Mesodermal cell (in vitro differentiated cells): ENCODE data around the gene SCN1A.

Source experiments
- H3K27ac ChIP-seq: 2 replicates; pipeline ENCODE4 v1.7.0; 2013; ENCODE audit warnings: mild to moderate bottlenecking, low read depth, low read length, moderate library complexity; ENCODE audit not compliant: severe bottlenecking
- H3K36me3 ChIP-seq: 2 replicates; pipeline ENCODE4 v1.7.1; 2013; ENCODE audit warnings: mild to moderate bottlenecking, low read length, moderate library complexity; ENCODE audit not compliant: control insufficient read depth, insufficient read depth
- H3K4me1 ChIP-seq: one replicate; pipeline ENCODE4 v1.7.1; 2013; ENCODE audit warnings: mild to moderate bottlenecking, low read length; ENCODE audit not compliant: insufficient read depth, control insufficient read depth, poor library complexity, severe bottlenecking
- H3K4me3 ChIP-seq: 2 replicates; pipeline ENCODE4 v1.7.0; 2013; ENCODE audit warnings: low read length, control low read depth, mild to moderate bottlenecking; ENCODE audit not compliant: insufficient read depth, poor library complexity, severe bottlenecking; ENCODE audit errors: extremely low read depth
- H3K9me3 ChIP-seq: 2 replicates; pipeline ENCODE4 v1.7.1; 2013; ENCODE audit warnings: mild to moderate bottlenecking, low read length, moderate library complexity; ENCODE audit not compliant: control insufficient read depth
- WGBS, 2 experiments: methylation state at CpG; one replicate each; pipeline ENCODE4 v1.1.5; 2013; ENCODE audit warnings: missing lambda C conversion rate in 2 of 2; ENCODE audit not compliant: insufficient coverage in 2 of 2; 5-methylcytosine and 5-hydroxymethylcytosine counted together

SCN1A gene

GRCh38 chr2:165953655-165954606 lies 173.9 kb downstream of the SCN1A start, which contains the start of gene TTC21B:
TTC21B (minus strand) TSS chr2:165953776; CDS start chr2:165953705, 71 bp downstream.
- Histone ChIP-seq H3K4me1 (no peaks in the 10 kb centered on the region), H3K9me3 (no peaks in the 10 kb centered on the region), H3K36me3 (peaks cover under 1% of the 10 kb centered on the region), H3K4me3 (peak within 1 kb of the TSS; percentile 67), H3K27ac (peak within 1 kb of the TSS; percentile 91)
- WGBS, 2 experiments, result 0 to 1% methylated on average over 27 to 34 of the region's 55 CpGs

- Histone ChIP-seq H3K27ac (peak overlapping the region; percentile 91), H3K36me3 (peaks cover 4% of the 10 kb centered on the region), H3K4me3 (peak overlapping the region; percentile 67), H3K9me3 (no peaks in the 10 kb centered on the region), H3K4me1 (no peaks in the 10 kb centered on the region)
- 0% methylated on average over 8 to 23 of the region's 24 CpGs for WGBS, 2 experiments
Observed at GRCh38 chr2:165953306-165953654, 174.5 kb downstream of the SCN1A start.

GRCh38 chr2:165952741-165953211 lies 175.0 kb downstream of the SCN1A start:
- Histone ChIP-seq H3K4me1 (no peaks in the 10 kb centered on the region), H3K4me3 (peak overlapping the region; percentile 67), H3K36me3 (peaks cover 8% of the 10 kb centered on the region), H3K27ac (peak overlapping the region; percentile 91), H3K9me3 (no peaks in the 10 kb centered on the region)
- WGBS, 2 experiments, result 60% methylated on average over 1 of the region's 4 CpGs; no CpG with 5 or more reads in 1 of the 2 experiments

GRCh38 chr2:165952085-165952484 lies 175.7 kb downstream of the SCN1A start:
- 0% methylated on average over 1 of the region's 1 CpG for WGBS, 2 experiments
- Histone ChIP-seq H3K4me1 (no peaks in the 10 kb centered on the region), H3K36me3 (peaks cover 15% of the 10 kb centered on the region), H3K27ac (no peak overlapping the region), H3K9me3 (no peaks in the 10 kb centered on the region), H3K4me3 (no peak overlapping the region)

GRCh38 chr2:165950438-165950837 lies 177.4 kb downstream of the SCN1A start:
- Histone ChIP-seq H3K27ac (no peak overlapping the region), H3K9me3 (no peaks in the 10 kb centered on the region), H3K4me1 (no peaks in the 10 kb centered on the region), H3K36me3 (peaks cover 25% of the 10 kb centered on the region), H3K4me3 (no peak overlapping the region)
- 83% methylated on average over 1 of the region's 3 CpGs; no CpG with 5 or more reads in 1 of the 2 experiments for WGBS, 2 experiments

GRCh38 chr2:165941827-165942226 lies 186.0 kb downstream of the SCN1A start:
- no peaks in the 10 kb centered on the region for H3K4me1 ChIP-seq
- no peaks in the 10 kb centered on the region for H3K9me3 ChIP-seq
- H3K27ac ChIP-seq, result no peak overlapping the region
- H3K36me3 ChIP-seq, result peaks cover 45% of the 10 kb centered on the region
- WGBS, 2 experiments, result no CpG with 5 or more reads among the region's 1 CpG
- H3K4me3 ChIP-seq, result no peak overlapping the region

GRCh38 chr2:165938237-165938636 lies 189.6 kb downstream of the SCN1A start:
- WGBS, 2 experiments, result no CpG with 5 or more reads among the region's 1 CpG
- H3K9me3 ChIP-seq, result no peaks in the 10 kb centered on the region
- H3K4me1 ChIP-seq, result no peaks in the 10 kb centered on the region
- peaks cover 29% of the 10 kb centered on the region for H3K36me3 ChIP-seq
- H3K4me3 ChIP-seq, result no peak overlapping the region
- no peak overlapping the region for H3K27ac ChIP-seq
